KG1 (cell line): ENCODE results near the gene PRDM5.

Source experiments
- DNase-seq: peaks from one replicate; lab custom pipeline; 2025; lab: John Stamatoyannopoulos, UW

PRDM5 gene

GRCh38 chr4:120819805-120820437 lies 102.6 kb downstream of the PRDM5 start:
- no peak for DNase-seq

- no peak for DNase-seq
Observed at GRCh38 chr4:120816296-120816965, 106.1 kb downstream of the PRDM5 start.

- no peak for DNase-seq
Observed at GRCh38 chr4:120815361-120815760, 107.2 kb downstream of the PRDM5 start.

- DNase-seq: no peak
Observed at GRCh38 chr4:120814886-120815285, 107.6 kb downstream of the PRDM5 start.

GRCh38 chr4:120812216-120812615 lies 110.3 kb downstream of the PRDM5 start:
- DNase-seq: no peak

GRCh38 chr4:120809518-120809917 lies 113.0 kb downstream of the PRDM5 start:
- DNase-seq: no peak

GRCh38 chr4:120808475-120809141 lies 113.9 kb downstream of the PRDM5 start:
- DNase-seq: no peak

GRCh38 chr4:120801137-120801758 lies 121.3 kb downstream of the PRDM5 start:
- DNase-seq: no peak

GRCh38 chr4:120798570-120798969 lies 124.0 kb downstream of the PRDM5 start:
- DNase-seq: no peak

- DNase-seq: no peak
Observed at GRCh38 chr4:120796271-120796670, 126.3 kb downstream of the PRDM5 start.

- no peak for DNase-seq
Observed at GRCh38 chr4:120785202-120785601, 137.3 kb downstream of the PRDM5 start.

- DNase-seq: no peak
Observed at GRCh38 chr4:120777459-120777858, 145.1 kb downstream of the PRDM5 start.

- DNase-seq: no peak
Observed at GRCh38 chr4:120775431-120775830, 147.1 kb downstream of the PRDM5 start.

GRCh38 chr4:120773641-120774040 lies 148.9 kb downstream of the PRDM5 start:
- no peak for DNase-seq

GRCh38 chr4:120771907-120772306 lies 150.6 kb downstream of the PRDM5 start:
- no peak for DNase-seq

- no peak for DNase-seq
Observed at GRCh38 chr4:120770897-120771296, 151.6 kb downstream of the PRDM5 start.

GRCh38 chr4:120769227-120769626 lies 153.3 kb downstream of the PRDM5 start:
- DNase-seq: no peak

GRCh38 chr4:120765260-120765680 lies 157.3 kb downstream of the PRDM5 start:
- no peak for DNase-seq

- no peak for DNase-seq
Observed at GRCh38 chr4:120763650-120764049, 158.9 kb downstream of the PRDM5 start.

GRCh38 chr4:120761070-120761469 lies 161.5 kb downstream of the PRDM5 start:
- DNase-seq: no peak

GRCh38 chr4:120760047-120760446 lies 162.5 kb downstream of the PRDM5 start:
- DNase-seq: no peak

GRCh38 chr4:120755864-120756263 lies 166.7 kb downstream of the PRDM5 start:
- no peak for DNase-seq

GRCh38 chr4:120754590-120754989 lies 167.9 kb downstream of the PRDM5 start:
- no peak for DNase-seq
